GM21717 (cell line): ENCODE measurements around the gene RPL10L.

ENCODE experiments used
- ATAC-seq: cut with Tn5 transposase; IDR thresholded peaks from one replicate; pipeline ENCODE4 v1.9.1; 2021; ENCODE audit warnings: mild to moderate bottlenecking, moderate library complexity; ENCODE audit not compliant: unreplicated experiment

RPL10L gene

DNA sequence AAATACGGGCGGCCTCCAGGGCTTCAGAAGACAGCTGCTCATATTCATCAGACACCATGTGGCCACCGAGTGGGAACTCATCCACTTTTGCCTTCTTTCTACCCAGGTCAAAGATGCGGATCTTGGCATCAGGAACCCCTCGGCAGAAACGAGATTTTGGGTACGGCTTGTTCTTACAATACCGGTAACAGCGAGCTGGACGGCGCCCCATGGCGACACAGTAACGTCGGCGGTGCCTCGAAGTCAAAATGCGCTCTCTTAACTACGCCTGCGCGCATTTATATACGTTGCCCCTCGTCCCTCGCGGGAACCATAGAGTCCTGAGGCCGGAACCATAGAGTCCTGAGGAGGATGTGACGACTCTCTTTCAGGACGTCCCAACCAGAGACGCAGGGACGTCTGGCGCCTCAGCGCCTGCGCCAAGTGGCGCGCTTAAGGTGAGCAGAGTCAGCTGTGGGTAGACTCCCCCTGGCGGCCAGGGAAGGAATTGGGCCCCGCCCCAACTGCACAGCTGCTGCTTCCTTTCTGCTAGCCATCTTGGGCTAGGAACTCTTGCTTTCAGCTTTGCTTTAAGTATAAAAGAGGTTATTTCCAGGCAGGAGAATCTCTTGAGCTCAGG is at the start of gene RPL10L:
Gene RPL10L, minus strand, starts transcription at position 256 of the 619 bp plus-strand sequence. Its CDS starts 45 bp downstream, at position 211.
- ATAC-seq = no peak

GRCh38 chr14:46691819-46692218 is 40.2 kb upstream of the RPL10L start:
- no peak for ATAC-seq

DNA sequence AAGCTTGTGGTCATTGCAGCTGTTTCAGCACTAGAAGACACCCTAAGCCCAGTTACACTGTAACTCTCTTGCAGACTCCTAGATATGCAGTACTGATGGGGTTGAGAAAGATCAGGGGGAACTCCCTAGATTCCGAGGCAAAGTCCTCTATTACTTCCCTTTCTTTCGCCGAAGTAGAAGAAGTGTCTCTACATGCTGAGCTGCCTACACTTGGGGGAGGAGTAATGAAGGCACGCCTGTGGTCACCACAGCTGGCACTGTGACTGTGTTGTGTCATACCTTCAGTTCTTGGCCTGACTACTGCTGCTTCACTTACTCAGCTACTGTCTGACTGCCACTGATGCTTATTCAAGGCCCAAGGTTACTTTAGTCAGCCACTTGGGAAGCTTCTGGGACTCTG is 35.1 kb upstream of the RPL10L start:
- no peak for ATAC-seq

DNA sequence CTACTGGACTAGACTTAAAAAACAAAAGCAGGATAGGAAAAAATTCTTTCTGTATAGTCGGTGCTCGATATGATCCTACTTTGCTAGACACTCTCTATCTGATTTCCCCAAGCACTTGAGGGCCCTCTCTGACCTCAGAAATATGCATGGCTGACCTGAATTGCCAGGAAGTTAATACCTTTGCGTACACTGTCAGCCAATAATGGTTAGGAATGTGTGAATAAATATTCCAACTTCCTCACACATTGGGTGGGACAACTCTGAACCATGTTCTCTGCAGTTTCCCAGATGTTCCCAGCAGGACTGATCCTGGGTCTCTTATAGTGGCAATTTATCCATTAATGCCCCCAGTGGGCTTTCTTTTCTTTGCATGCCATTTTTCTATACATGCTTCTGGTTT is 20.5 kb upstream of the RPL10L start:
- ATAC-seq = no peak

DNA sequence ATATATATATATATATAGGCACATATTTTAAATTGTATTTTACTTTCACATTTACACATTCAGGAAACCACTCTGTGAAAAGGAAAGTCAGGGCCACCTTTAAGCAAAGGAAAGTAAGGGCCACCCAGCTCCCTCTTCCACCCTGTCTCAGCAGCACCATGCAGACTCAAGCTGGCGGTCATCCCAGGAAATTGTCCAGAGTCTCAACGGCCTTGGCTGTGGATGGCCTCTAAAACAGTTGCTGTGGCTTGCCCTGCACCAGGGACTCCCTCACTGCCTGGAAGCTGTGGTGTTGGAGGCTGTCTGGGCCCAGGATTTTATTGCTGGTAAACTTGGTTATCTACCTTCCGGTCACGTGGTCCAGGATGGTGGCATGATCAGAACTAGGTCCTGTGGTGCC is 11.8 kb upstream of the RPL10L start:
- ATAC-seq = no peak

- ATAC-seq = no peak
Observed at GRCh38 chr14:46661728-46662127, 10.1 kb upstream of the RPL10L start.

GRCh38 chr14:46653031-46653755 is 1.6 kb upstream of the RPL10L start:
- ATAC-seq = no peak

- no peak for ATAC-seq
Observed at GRCh38 chr14:46646796-46647195, 4.8 kb downstream of the RPL10L start.

DNA sequence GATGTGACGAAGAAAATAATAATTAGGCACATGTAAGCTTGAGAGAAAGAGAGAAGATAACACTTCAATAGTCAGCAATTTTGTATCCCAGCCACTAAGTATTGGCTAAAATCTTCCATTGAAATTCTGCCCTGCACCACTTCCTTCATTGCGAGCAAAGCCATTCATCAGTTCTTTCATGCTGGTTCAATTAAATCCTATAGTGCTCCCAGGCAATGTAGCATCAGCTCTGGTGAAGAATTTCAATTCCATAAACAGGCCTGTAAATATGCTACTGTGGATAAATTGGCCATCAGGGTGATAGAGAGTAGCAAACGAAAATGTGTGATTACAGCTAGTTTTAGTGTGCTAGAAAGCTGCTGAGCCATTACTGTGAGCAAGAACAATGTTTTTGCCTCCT is 24.7 kb downstream of the RPL10L start:
- ATAC-seq = no peak
